ENCODE results near the gene HEXIM2. TPM values are rescaled to one million over a fixed set of nuclear protein-coding genes. Genes with fewer than 3 reads are reported as not detected.
A peak's percentile ranks its signal among the peaks of the same experiment; 100 is the strongest.

Gene HEXIM2
- total and polyA plus RNA-seq, 2 of the 4 experiments (the other 2 are of a cell fraction) = 4.5 to 6.1 TPM

DNA sequence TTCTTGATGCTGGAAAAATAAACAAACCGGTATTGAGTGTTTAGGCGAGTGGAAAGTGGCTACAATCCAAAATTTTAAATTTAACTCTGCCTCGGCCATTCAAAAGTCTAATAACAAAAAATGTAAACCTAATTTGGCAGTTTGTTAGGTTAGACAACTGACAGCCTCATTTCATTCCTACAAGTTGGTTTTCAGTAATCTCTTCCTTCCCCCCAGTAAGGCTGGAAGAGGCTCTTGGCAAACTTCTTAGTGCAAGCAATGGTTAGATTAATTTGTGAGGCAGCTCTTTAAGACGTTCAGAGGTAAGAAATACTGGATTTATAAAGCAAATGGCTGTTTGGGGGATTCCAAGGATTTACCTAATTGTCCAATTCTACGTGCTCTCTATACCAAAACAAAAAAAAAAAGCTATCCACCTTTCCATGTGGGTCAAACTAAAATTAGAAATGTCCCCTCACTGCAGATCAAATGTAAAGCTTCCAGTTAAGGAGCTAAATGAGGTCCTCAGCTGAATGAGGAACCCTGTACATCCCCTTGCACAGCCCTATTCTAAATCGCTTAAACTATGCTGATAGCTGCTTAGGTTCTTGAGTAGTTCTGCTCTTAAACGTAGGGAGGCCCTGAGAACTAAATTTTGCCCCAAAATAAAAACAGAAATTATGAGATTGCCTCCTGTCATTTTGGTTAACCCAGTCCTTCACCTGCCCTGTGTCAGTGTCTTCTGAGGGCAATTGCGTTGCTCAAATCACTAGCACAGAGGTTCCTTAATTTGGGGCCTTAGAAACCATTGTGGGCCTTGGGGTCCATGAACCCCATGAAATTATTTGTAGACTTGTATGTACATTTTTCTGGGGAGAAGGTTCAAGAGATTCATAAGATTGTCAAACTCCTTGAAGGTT is 10.5 kb upstream of the HEXIM2 start:
- H3K4ac ChIP-seq (ENCODE audit: low read depth, low read length) = no peak overlapping the region; the same call in 1 of the 2 replicates
- H3K79me1 ChIP-seq (ENCODE audit: low read depth in 1 of 2, low read length in 2 of 2) = peaks cover 12 to 47% of the 10 kb centered on the region in 2 experiments; a peak in 3 of 4 replicates
- H4K20me1 ChIP-seq (ENCODE audit: insufficient read depth, low read length) = peaks cover 44% of the 10 kb centered on the region
- H3K27ac ChIP-seq (ENCODE audit: insufficient read depth, low read length) = no peak overlapping the region; the same call in 1 of the 2 replicates
- no peak overlapping the region for H3K56ac ChIP-seq (ENCODE audit: extremely low read depth, insufficient read depth, low read length)
- H3K27me3 ChIP-seq (ENCODE audit: control insufficient read depth, insufficient read depth, low read length) = no peaks in the 10 kb centered on the region
- in situ Hi-C loops (cut with MboI; ENCODE audit: low sequenced_read_pairs) (no loop called here), dilution Hi-C loops (cut with HindIII; ENCODE audit: low sequenced_read_pairs, unreplicated experiment) (no loop called here), intact Hi-C loops (cut with micrococcal nuclease) (no loop called here)
- H2AFZ ChIP-seq (replicated peaks; ENCODE audit: low read length, poor library complexity) = no peak overlapping the region
- DNase-seq (no peak), ATAC-seq (ENCODE audit: low read depth) (no peak)
- H3K4me1 ChIP-seq (ENCODE audit: control insufficient read depth, insufficient read depth, low read length) = peaks cover 9% of the 10 kb centered on the region; the same call in 1 of the 2 replicates
- H3K14ac ChIP-seq (replicated peaks; ENCODE audit: low read depth, low read length) = no peak overlapping the region
- H3K23ac ChIP-seq (ENCODE audit: low read depth, low read length) = peak overlapping the region; percentile 48; the same call in 1 of the 2 replicates
- H3K9ac ChIP-seq (ENCODE audit: low read depth, low read length) = peak overlapping the region; percentile 32; the same call in 1 of the 2 replicates
- no peak overlapping the region for H2AK9ac ChIP-seq (replicated peaks; ENCODE audit: low read depth, low read length, poor library complexity)
- peak overlapping the region; percentile 88 for H2BK5ac ChIP-seq (ENCODE audit: low read depth, low read length, poor library complexity, severe bottlenecking)
- peak overlapping the region; percentile 78 for H3K4me2 ChIP-seq (ENCODE audit: low read depth, low read length)
- H4K5ac ChIP-seq (ENCODE audit: low read depth, low read length) = no peak overlapping the region
- POLR2A ChIA-PET (ENCODE audit: unreplicated experiment) = interaction anchor here (0.6 to 4.9 kb wide), 7 partner anchors 10 to 194 kb away, joined by 3 to 53 read pairs (median 10); partner anchors contain the start of genes ACBD4 and HEXIM2
- no peak overlapping the region for H2AK5ac ChIP-seq (ENCODE audit: low read depth, low read length)
- WGBS, 2 experiments (ENCODE audit: extremely low coverage in 2 of 2, insufficient read length in 1 of 2) = no CpG with 5 or more reads among the region's 8 CpGs
- CTCF ChIA-PET = interaction anchor here (0.6 to 4.7 kb wide), 9 partner anchors 9 to 1729 kb away, joined by 3 to 60 read pairs (median 5); partner anchors contain the start of genes ACBD4 and PLCD3
- H3K4me3 ChIP-seq (ENCODE audit: insufficient read depth, low read depth, low read length) = peak overlapping the region; percentile 56
- H2BK15ac ChIP-seq (ENCODE audit: low read depth, low read length) = no peak overlapping the region
- H2BK120ac ChIP-seq (ENCODE audit: low read depth, low read length) = no peak overlapping the region
- H3K18ac ChIP-seq (ENCODE audit: low read depth, low read length) = no peak overlapping the region
- 0 out of 2 replicates have a peak, but pooled peaks cover 2% of the 10 kb centered on the region for H3K36me3 ChIP-seq (ENCODE audit: control insufficient read depth, insufficient read depth, low read length)
- H2BK20ac ChIP-seq (ENCODE audit: low read depth, low read length) = no peak overlapping the region
- TF ChIP-seq MXI1 (IDR thresholded peaks at IDR 0.05; ENCODE audit: borderline replicate concordance, low read depth, low read length) = no peak
- TF ChIP-seq NFE2L2 (IDR thresholded peaks at IDR 0.05; ENCODE audit: low read depth, low read length) = no peak
- no peak for TF ChIP-seq BHLHE40 (IDR thresholded peaks at IDR 0.05; ENCODE audit: low read depth, low read length)
- no peak for TF ChIP-seq POLR2A (IDR thresholded peaks at IDR 0.05; ENCODE audit: low read depth, low read length)
- no peak for TF ChIP-seq SMC3 (IDR thresholded peaks at IDR 0.05; ENCODE audit: low read depth, low read length)
- TF ChIP-seq CEBPB (IDR thresholded peaks at IDR 0.05; ENCODE audit: low read depth, low read length) = no peak
- TF ChIP-seq, protein P1, sequence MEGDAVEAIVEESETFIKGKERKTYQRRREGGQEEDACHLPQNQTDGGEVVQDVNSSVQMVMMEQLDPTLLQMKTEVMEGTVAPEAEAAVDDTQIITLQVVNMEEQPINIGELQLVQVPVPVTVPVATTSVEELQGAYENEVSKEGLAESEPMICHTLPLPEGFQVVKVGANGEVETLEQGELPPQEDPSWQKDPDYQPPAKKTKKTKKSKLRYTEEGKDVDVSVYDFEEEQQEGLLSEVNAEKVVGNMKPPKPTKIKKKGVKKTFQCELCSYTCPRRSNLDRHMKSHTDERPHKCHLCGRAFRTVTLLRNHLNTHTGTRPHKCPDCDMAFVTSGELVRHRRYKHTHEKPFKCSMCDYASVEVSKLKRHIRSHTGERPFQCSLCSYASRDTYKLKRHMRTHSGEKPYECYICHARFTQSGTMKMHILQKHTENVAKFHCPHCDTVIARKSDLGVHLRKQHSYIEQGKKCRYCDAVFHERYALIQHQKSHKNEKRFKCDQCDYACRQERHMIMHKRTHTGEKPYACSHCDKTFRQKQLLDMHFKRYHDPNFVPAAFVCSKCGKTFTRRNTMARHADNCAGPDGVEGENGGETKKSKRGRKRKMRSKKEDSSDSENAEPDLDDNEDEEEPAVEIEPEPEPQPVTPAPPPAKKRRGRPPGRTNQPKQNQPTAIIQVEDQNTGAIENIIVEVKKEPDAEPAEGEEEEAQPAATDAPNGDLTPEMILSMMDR (conservative IDR thresholded peaks at IDR 0.05; ENCODE audit: low read depth, low read length) = no peak
- H3K9me1 ChIP-seq (ENCODE audit: insufficient read depth, low read length) = peaks cover 10% of the 10 kb centered on the region
- no peak overlapping the region for H4K91ac ChIP-seq (ENCODE audit: insufficient read depth, low read depth, low read length)
- BruUV-seq (replicated peaks) = no TSS peak
- no peak overlapping the region for H4K8ac ChIP-seq (ENCODE audit: low read depth in 2 of 2, low read length in 2 of 2)
- no peaks in the 10 kb centered on the region for H3K9me3 ChIP-seq (ENCODE audit: control insufficient read depth, insufficient read depth, low read length)

Measured in IMR-90 (cell line).